ENCODE results near the gene STT3B.

Gene STT3B

GRCh38 chr3:31581660-31582059 lies 48.9 kb downstream of the STT3B start:
- TF ChIP-seq, protein P1, sequence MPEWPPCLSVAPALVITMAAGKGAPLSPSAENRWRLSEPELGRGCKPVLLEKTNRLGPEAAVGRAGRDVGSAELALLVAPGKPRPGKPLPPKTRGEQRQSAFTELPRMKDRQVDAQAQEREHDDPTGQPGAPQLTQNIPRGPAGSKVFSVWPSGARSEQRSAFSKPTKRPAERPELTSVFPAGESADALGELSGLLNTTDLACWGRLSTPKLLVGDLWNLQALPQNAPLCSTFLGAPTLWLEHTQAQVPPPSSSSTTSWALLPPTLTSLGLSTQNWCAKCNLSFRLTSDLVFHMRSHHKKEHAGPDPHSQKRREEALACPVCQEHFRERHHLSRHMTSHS (tag by site-specific recombination; IDR thresholded peaks at IDR 0.05) = no peak
- TF ChIP-seq IKZF3 (tag by site-specific recombination; IDR thresholded peaks at IDR 0.05) = no peak
- TF ChIP-seq ZNF654 (tag by site-specific recombination; IDR thresholded peaks at IDR 0.05; ENCODE audit: low read depth) = no peak
- TF ChIP-seq, protein P2, sequence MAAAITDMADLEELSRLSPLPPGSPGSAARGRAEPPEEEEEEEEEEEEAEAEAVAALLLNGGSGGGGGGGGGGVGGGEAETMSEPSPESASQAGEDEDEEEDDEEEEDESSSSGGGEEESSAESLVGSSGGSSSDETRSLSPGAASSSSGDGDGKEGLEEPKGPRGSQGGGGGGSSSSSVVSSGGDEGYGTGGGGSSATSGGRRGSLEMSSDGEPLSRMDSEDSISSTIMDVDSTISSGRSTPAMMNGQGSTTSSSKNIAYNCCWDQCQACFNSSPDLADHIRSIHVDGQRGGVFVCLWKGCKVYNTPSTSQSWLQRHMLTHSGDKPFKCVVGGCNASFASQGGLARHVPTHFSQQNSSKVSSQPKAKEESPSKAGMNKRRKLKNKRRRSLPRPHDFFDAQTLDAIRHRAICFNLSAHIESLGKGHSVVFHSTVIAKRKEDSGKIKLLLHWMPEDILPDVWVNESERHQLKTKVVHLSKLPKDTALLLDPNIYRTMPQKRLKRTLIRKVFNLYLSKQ (tag by site-specific recombination; IDR thresholded peaks at IDR 0.05; ENCODE audit: borderline replicate concordance) = no peak
- TF ChIP-seq, protein P3, sequence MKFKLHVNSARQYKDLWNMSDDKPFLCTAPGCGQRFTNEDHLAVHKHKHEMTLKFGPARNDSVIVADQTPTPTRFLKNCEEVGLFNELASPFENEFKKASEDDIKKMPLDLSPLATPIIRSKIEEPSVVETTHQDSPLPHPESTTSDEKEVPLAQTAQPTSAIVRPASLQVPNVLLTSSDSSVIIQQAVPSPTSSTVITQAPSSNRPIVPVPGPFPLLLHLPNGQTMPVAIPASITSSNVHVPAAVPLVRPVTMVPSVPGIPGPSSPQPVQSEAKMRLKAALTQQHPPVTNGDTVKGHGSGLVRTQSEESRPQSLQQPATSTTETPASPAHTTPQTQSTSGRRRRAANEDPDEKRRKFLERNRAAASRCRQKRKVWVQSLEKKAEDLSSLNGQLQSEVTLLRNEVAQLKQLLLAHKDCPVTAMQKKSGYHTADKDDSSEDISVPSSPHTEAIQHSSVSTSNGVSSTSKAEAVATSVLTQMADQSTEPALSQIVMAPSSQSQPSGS (tag by site-specific recombination; IDR thresholded peaks at IDR 0.05; ENCODE audit: low read depth) = no peak
- TF ChIP-seq ZNF114 (tag by site-specific recombination; IDR thresholded peaks at IDR 0.05) = no peak
- TF ChIP-seq ZNF548 (tag by site-specific recombination; IDR thresholded peaks at IDR 0.05) = no peak
- TF ChIP-seq RBAK (tag by site-specific recombination; IDR thresholded peaks at IDR 0.05) = no peak
- TF ChIP-seq ZNF571 (tag by site-specific recombination; IDR thresholded peaks at IDR 0.05) = no peak
- no peak for TF ChIP-seq KLF16 (tag by site-specific recombination; IDR thresholded peaks at IDR 0.05)
- TF ChIP-seq ZNF664 (tag by site-specific recombination; IDR thresholded peaks at IDR 0.05) = no peak
- TF ChIP-seq, protein P4, sequence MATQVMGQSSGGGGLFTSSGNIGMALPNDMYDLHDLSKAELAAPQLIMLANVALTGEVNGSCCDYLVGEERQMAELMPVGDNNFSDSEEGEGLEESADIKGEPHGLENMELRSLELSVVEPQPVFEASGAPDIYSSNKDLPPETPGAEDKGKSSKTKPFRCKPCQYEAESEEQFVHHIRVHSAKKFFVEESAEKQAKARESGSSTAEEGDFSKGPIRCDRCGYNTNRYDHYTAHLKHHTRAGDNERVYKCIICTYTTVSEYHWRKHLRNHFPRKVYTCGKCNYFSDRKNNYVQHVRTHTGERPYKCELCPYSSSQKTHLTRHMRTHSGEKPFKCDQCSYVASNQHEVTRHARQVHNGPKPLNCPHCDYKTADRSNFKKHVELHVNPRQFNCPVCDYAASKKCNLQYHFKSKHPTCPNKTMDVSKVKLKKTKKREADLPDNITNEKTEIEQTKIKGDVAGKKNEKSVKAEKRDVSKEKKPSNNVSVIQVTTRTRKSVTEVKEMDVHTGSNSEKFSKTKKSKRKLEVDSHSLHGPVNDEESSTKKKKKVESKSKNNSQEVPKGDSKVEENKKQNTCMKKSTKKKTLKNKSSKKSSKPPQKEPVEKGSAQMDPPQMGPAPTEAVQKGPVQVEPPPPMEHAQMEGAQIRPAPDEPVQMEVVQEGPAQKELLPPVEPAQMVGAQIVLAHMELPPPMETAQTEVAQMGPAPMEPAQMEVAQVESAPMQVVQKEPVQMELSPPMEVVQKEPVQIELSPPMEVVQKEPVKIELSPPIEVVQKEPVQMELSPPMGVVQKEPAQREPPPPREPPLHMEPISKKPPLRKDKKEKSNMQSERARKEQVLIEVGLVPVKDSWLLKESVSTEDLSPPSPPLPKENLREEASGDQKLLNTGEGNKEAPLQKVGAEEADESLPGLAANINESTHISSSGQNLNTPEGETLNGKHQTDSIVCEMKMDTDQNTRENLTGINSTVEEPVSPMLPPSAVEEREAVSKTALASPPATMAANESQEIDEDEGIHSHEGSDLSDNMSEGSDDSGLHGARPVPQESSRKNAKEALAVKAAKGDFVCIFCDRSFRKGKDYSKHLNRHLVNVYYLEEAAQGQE (tag by site-specific recombination; IDR thresholded peaks at IDR 0.05) = no peak
- peaks cover 0 to 3% of the 10 kb centered on the region in 2 experiments; a peak in 1 of 3 replicates for H3K36me3 ChIP-seq (ENCODE audit: control insufficient read depth in 2 of 2, insufficient read depth in 1 of 2, low read length in 2 of 2)
- no peaks in the 10 kb centered on the region for H3K9me3 ChIP-seq (ENCODE audit: control insufficient read depth, insufficient read depth, low read depth, low read length)
- H3K4me3 ChIP-seq (ENCODE audit: low read depth, low read length) = no peak overlapping the region
- CTCF ChIA-PET = interaction anchor here (0.8 kb wide), 1 partner anchor 9 kb away, joined by 4 read pairs; no protein-coding TSS in a partner anchor
- 0 out of 2 replicates have a peak, but pooled peaks cover 3% of the 10 kb centered on the region for H3K4me1 ChIP-seq (ENCODE audit: control insufficient read depth, insufficient read depth, low read length)
- no peak overlapping the region for H3K27ac ChIP-seq (ENCODE audit: extremely low read depth, low read depth, low read length)
- POLR2A ChIA-PET = interaction anchor here (0.6 kb wide), 1 partner anchor 167 kb away, joined by 6 read pairs; no protein-coding TSS in a partner anchor

DNA sequence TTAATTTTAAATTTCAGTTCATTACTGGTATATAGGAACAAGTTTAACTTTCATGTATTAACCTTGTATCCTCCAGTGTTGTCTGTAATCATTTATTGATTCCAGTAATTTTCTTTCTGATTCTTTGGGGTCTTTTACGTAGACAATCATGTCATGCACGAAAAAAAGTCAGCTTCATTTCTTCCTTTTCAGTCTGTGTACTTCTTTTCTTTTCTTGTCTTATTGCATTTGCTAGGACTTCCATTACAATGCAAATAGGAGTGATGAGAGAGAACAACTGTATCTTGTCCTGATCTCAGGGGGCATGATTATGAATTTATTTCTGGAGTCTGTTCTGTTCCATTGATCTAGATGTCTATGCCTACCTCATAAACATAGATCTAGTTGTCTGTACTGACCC lies 56.5 kb downstream of the STT3B start:
- CTCF ChIA-PET = no interaction called here
- TF ChIP-seq ZNF792 (tag by site-specific recombination; IDR thresholded peaks at IDR 0.05) (no peak), SETDB1 (IDR thresholded peaks at IDR 0.05; ENCODE audit: insufficient read length, low read length) (peak; percentile 55)

GRCh38 chr3:31590650-31591049 lies 57.9 kb downstream of the STT3B start:
- ChIA-PET POLR2A (no interaction called here), CTCF (no interaction called here)
- Histone ChIP-seq H3K9me3 (ENCODE audit: control insufficient read depth, insufficient read depth, low read depth, low read length) (no peaks in the 10 kb centered on the region), H3K4me1 (ENCODE audit: control insufficient read depth, insufficient read depth, low read length) (no peaks in the 10 kb centered on the region), H3K36me3 (ENCODE audit: control insufficient read depth in 2 of 2, insufficient read depth in 1 of 2, low read length in 2 of 2) (peaks cover 0 to 14% of the 10 kb centered on the region in 2 experiments; a peak in 1 of 3 replicates), H3K27ac (ENCODE audit: extremely low read depth, low read depth, low read length) (no peak overlapping the region), H3K4me3 (ENCODE audit: low read depth, low read length) (no peak overlapping the region)
- TF ChIP-seq, protein P5, sequence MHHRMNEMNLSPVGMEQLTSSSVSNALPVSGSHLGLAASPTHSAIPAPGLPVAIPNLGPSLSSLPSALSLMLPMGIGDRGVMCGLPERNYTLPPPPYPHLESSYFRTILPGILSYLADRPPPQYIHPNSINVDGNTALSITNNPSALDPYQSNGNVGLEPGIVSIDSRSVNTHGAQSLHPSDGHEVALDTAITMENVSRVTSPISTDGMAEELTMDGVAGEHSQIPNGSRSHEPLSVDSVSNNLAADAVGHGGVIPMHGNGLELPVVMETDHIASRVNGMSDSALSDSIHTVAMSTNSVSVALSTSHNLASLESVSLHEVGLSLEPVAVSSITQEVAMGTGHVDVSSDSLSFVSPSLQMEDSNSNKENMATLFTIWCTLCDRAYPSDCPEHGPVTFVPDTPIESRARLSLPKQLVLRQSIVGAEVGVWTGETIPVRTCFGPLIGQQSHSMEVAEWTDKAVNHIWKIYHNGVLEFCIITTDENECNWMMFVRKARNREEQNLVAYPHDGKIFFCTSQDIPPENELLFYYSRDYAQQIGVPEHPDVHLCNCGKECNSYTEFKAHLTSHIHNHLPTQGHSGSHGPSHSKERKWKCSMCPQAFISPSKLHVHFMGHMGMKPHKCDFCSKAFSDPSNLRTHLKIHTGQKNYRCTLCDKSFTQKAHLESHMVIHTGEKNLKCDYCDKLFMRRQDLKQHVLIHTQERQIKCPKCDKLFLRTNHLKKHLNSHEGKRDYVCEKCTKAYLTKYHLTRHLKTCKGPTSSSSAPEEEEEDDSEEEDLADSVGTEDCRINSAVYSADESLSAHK (tag by site-specific recombination; IDR thresholded peaks at IDR 0.05) = no peak
- no peak for TF ChIP-seq ZNF114 (tag by site-specific recombination; IDR thresholded peaks at IDR 0.05)
- no peak for TF ChIP-seq ZFHX2 (tag by site-specific recombination; conservative IDR thresholded peaks at IDR 0.05)
- no peak for TF ChIP-seq PRDM1 (tag by site-specific recombination; IDR thresholded peaks at IDR 0.05)
- no peak for TF ChIP-seq KLF7 (tag by site-specific recombination; IDR thresholded peaks at IDR 0.05; ENCODE audit: borderline replicate concordance)
- TF ChIP-seq, protein P6, sequence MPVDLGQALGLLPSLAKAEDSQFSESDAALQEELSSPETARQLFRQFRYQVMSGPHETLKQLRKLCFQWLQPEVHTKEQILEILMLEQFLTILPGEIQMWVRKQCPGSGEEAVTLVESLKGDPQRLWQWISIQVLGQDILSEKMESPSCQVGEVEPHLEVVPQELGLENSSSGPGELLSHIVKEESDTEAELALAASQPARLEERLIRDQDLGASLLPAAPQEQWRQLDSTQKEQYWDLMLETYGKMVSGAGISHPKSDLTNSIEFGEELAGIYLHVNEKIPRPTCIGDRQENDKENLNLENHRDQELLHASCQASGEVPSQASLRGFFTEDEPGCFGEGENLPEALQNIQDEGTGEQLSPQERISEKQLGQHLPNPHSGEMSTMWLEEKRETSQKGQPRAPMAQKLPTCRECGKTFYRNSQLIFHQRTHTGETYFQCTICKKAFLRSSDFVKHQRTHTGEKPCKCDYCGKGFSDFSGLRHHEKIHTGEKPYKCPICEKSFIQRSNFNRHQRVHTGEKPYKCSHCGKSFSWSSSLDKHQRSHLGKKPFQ (tag by site-specific recombination; IDR thresholded peaks at IDR 0.05) = no peak

More for the DNA sequence above, 56.5 kb downstream of the STT3B start:
- Histone ChIP-seq H3K4me3 (ENCODE audit: low read depth, low read length) (no peak overlapping the region), H3K36me3 (ENCODE audit: control insufficient read depth in 2 of 2, insufficient read depth in 1 of 2, low read length in 2 of 2) (peaks cover 0 to 9% of the 10 kb centered on the region in 2 experiments; a peak in 1 of 3 replicates), H3K27ac (ENCODE audit: extremely low read depth, low read depth, low read length) (no peak overlapping the region), H3K4me1 (ENCODE audit: control insufficient read depth, insufficient read depth, low read length) (no peaks in the 10 kb centered on the region), H3K9me3 (ENCODE audit: control insufficient read depth, insufficient read depth, low read depth, low read length) (no peaks in the 10 kb centered on the region)
- POLR2A ChIA-PET = no interaction called here

Measured in HEK293 (cell line).